Choroid plexus epithelial cell (primary cell): ENCODE data around the gene C3orf80.
A peak's percentile ranks its signal among the peaks of the same experiment; 100 is the strongest.
"Not testable (repeated sequence)": the region's sequence is repeated elsewhere in the genome, so short reads cannot be mapped to it uniquely, and the experiment has no call there.

Source experiments
- DNase-seq: peaks from one replicate; pipeline ENCODE4 v3.0.0-alpha.2; 2010; ENCODE audit warnings: low read depth
- H3K4me3 ChIP-seq: 2 replicates; pipeline ENCODE4 v1.5.1; 2011; ENCODE audit warnings: low read depth, mild to moderate bottlenecking, control low read depth, low read length, moderate library complexity
- CTCF ChIP-seq: conservative IDR thresholded peaks from 2 replicates; pipeline ENCODE4 v1.5.1; 2011; ENCODE audit warnings: low read depth, mild to moderate bottlenecking, control low read depth, inconsistent platforms, low read length, moderate library complexity

Gene C3orf80

GRCh38 chr3:160226026-160226907, 1.0 kb downstream of the C3orf80 start:
- H3K4me3 ChIP-seq: peak overlapping the region; percentile 51
- DNase-seq: no peak
- no peak for TF ChIP-seq CTCF

- TF ChIP-seq CTCF: no peak
- H3K4me3 ChIP-seq: no peak overlapping the region
- DNase-seq: no peak
Measured at GRCh38 chr3:160227419-160227818, 2.2 kb downstream of the C3orf80 start.

- DNase-seq: no peak
- no peak overlapping the region for H3K4me3 ChIP-seq
- no peak for TF ChIP-seq CTCF
Measured at GRCh38 chr3:160232014-160232413, 6.8 kb downstream of the C3orf80 start.

GRCh38 chr3:160240719-160241118, 15.5 kb downstream of the C3orf80 start:
- not testable (repeated sequence) for DNase-seq, H3K4me3 ChIP-seq

GRCh38 chr3:160245261-160245800, 20.1 kb downstream of the C3orf80 start:
- no peak for DNase-seq
- H3K4me3 ChIP-seq: no peak overlapping the region
- TF ChIP-seq CTCF: no peak

- no peak for DNase-seq
- H3K4me3 ChIP-seq: no peak overlapping the region
- no peak for TF ChIP-seq CTCF
Measured at GRCh38 chr3:160247766-160248165, 22.5 kb downstream of the C3orf80 start.

- no peak for DNase-seq
- no peak overlapping the region for H3K4me3 ChIP-seq
- TF ChIP-seq CTCF: no peak
Measured at GRCh38 chr3:160253298-160253697, 28.1 kb downstream of the C3orf80 start.
